Measurements from ENCODE around the gene TMEM170A.
"Not testable (repeated sequence)": the region's sequence is repeated elsewhere in the genome, so short reads cannot be mapped to it uniquely, and the experiment has no call there.

TMEM170A gene

DNA sequence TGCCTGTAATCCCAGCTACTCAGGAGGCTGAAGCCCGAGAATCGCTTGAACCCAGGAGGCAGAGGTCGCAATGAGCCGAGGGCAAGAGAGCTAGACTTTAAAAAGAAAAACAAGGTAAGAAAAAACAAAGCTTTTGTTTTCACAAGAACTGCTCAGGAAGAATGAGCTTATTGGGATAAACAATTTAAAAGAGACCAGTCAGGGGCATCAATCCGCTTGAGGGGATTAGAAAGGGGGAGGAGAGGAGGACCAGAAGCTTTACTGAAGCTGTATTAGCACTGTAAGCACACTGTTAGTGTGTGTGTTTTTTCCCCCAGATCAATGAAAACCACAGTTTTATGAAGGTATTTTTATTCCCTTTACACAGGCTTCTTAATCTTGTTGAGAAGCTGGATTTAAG is 8.8 kb downstream of the TMEM170A start:
- DNase-seq (ENCODE audit: low read depth): no peak

DNA sequence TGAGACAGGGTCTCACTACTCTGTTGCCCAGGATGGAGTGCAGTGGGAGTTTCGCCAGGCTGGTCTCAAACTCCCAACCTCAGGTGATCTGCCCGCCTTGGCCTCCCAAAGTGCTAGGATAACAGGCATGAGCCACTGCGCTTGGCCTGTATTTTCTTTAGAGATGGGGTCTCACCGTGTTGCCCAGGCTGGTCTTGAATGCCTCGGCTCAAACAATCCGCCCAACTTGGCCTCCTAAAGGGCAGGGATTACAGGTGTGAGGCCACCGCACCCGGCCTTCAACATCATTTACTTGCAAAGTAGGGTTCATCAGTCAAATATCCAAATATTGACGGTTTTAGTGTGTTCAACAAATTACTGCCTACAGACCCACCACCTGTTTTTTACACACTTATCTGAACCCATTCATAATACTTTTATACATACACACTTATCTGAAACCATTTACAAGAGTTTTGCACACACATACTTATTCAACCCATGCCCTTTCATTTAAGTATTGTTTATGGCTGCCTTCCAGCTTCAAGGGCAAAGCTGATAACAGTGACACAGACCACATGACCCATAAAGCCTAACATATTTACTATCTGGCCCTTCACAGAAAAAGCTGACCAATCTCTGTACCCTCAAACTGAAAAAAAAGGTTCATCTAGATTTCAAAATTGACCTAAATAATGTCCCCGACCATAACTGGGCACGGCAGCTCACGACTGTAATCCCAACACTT is 11.9 kb downstream of the TMEM170A start:
- DNase-seq (ENCODE audit: low read depth): no peak

DNA sequence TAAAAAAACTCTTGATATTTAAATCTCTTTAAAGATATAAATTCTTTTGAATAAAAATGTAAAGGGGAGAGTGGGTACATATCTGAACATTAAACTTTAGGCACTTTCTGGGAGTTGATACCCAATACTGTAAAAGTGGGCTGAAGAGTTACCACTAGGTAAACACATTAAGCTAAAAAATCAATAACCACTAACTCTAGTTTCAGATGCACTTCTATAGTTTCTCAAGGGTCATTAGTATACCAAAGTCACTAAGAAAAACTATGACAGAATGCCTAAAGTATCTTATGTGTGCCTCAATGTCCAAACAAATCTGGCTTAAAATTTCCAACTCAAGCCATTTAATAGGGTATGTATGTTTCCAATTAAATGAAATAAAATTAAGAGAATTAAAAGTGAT is 18.1 kb downstream of the TMEM170A start:
- DNase-seq (ENCODE audit: low read depth): no peak

DNA sequence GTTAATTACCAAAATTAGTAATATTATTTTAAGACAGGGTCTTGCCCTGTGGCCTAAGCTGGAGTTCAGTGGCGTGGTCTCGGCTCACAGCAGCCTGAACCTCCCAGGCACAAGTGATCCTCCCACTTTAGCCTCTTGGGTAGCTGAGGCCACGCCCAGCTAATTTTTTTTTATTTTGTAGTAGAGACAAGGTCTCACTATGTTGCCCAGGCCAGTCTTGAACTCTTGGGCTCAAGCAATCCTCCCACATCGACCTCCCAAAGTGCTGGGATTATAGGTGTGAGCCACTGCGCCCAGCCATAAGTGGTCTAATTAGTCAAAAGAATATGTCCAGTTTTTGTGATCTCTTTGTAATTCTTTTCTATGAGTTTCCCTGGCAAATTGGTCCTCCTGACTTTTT is 19.2 kb downstream of the TMEM170A start:
- DNase-seq (ENCODE audit: low read depth): no peak

DNA sequence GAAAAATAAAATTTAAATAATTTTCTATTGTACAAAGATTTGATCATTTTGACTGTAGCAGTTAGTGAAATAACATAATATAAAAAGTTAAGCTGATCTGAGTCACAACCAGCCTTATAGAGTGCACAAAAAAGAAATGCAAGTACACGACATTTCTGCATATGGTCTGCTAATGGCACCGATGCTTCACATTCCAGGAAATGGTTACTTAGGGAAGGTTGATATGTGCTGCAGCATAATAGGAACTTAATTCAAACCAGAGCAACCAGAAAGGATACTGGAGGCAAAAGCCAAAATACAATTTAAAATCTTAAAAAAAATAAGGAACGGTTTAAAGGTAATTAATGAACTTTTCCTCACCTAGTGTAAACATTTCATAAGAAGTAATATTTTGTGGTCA is 21.2 kb downstream of the TMEM170A start:
- no peak for DNase-seq (ENCODE audit: low read depth)

DNA sequence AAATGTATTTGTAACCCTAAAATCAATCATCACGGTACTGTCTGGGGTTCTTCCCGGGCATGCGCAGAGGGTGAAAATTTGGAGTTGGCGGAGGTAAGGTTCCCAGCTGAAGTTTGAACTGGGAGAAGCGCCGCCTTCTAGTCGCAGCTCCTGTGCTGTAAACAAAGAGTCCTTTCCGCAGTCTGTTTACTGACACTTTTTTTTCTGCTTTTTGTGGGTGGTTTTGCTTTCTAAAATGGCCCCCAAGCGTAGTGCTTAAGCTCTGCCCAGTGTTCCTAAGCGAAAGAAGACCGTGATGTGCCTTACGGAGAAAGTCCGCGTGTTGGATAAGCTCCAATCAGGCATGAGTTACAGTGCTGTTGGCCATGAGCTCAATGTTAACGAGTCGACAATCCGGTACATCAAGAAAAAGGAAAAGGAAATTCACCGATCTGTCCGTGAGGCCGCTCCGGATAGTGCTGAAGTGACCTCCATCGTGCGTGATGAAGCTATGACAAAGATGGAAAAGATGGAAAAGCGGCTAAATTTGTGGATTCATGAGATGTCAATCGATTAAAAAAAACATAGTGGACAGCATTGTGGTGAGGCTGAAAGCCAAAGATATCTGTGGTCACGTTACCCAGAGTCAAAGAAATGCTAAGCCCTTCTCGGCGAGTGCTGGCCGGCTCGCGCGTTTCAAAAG is 30.6 kb downstream of the TMEM170A start:
- peak; percentile 91 for DNase-seq (ENCODE audit: low read depth)

DNA sequence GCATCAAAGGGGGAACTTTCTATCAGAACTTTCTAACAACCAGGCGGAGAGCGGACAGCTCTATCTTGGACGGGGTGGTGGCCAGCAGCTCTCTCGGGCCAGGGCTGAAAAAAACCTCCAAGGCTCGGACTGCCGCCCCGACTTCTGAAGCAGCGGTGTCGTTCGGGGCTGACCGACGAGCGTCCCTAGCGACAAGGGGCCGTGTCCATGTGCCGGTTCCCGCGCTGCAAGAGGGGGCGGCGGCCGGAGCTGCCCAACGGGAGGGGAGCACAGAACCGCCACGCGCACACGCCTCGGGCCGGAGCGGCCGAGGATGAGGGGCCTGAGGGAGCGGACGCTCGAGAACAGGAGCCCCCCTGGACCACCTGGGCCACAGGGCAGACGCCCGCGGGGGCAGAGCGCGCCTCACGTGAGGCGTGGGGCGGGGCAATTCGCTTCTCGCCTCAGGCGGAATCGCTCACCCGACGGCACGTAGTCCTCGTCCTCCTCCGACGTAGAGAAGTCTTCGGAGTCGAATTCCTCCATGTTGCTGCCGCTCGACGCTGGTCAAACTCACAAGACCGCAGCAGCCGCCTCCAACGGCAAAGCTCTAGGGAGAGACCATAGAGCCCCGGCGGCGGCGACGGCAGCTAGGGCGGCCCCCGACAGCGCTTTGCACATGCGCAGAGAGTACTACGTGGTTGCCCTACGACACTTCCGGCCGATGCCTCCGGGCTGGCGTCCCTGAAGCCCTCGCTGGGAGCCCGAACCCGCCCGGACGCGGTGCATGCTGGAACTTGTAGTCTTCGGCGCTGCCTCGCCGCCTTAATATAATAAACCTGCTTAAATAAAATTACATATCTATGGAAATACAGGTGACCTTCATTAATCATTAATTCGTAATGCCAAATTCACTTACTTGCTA is 31.4 kb downstream of the TMEM170A start, which contains the start of gene CFDP1:
TSS of gene CFDP1 (minus strand) at position 676 of the 904 bp plus-strand sequence. CDS start at position 525, 151 bp downstream.
- peak; percentile 70 for DNase-seq (ENCODE audit: low read depth)

DNA sequence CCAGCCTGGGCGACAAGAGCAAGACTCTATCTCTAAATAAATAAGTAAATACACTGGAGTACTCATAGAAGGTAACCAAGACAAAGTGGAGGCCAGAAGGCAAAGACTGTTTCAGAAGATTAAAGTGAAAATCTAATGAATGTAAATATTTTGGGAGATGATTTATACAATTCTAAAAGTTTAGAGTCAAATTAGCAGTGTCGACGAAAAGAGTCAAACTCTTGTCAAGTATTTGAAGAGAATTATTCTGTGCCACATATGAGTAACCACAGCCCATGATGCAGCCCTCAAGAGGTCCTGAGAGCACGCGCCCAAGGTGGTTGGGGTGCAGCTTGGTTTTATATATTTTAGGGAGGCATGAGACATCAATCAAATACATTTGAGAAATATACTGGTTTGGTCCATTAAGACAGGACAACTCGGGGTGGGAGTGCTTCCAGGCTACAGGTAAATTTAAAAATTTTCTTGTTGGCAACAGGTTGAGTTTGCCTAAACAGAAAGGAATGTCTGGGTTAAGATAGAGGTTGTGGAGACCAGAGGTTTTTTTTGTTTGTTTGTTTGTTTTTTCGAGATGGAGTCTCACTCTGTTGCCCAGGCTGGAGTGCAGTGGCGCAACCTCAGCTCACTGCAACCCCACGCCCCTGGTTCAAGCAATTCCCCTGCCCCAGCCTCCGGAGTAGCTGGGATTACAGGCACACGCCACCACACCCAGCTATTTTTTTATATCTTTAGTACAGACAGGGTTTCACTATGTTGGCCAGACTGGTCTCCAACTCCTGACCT is 34.7 kb downstream of the TMEM170A start:
- no peak for DNase-seq (ENCODE audit: low read depth)

DNA sequence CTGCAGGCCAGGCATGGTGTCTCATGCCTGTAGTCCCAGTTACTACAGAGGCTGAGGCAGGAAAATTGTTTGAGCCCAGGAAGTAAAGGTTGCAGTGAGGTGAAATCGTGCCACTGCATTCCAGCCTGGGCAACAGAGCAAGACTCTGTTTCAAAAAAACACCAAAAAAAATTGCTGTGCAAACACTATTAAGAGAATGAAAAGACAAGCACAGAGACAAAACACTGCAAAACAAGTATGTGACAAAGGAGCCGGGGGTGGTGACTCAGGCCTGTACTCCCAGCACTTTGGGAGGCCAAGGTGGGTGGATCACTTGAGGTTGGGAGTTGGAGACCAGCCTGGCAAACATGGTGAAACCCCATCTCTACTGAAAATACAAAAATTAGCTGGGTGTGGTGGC is 38.0 kb downstream of the TMEM170A start:
- not testable (repeated sequence) for DNase-seq (ENCODE audit: low read depth)

DNA sequence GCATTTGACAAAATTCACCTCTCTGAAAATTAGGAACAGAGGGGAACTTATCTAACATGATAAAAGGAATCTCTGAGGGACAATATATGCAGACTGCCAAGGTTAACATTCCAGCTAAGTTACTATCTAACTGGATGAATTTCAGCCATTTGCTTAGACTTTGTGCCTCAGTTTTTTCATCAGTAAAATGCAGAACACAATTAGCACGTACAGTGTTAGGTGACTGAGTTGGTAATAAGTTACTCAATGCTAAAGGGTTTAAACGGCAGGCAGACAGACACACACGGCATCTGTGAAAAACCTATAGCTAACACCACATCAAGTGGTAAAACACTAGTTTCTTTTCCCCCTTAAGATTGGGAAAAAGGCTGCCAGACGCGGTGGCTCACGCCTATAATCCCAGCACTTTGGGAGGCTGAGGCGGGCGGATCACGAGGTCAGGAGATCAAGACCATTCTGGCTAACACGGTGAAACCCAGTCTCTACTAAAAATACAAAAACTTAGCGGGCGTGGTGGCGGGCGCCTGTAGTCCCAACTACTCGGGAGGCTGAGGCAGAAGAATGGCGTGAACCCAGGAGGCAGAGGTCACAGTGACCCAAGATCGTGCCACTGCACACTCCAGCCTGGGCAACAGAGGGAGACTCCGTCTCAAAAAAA is 40.3 kb downstream of the TMEM170A start:
- not testable (repeated sequence) for DNase-seq (ENCODE audit: low read depth)

DNA sequence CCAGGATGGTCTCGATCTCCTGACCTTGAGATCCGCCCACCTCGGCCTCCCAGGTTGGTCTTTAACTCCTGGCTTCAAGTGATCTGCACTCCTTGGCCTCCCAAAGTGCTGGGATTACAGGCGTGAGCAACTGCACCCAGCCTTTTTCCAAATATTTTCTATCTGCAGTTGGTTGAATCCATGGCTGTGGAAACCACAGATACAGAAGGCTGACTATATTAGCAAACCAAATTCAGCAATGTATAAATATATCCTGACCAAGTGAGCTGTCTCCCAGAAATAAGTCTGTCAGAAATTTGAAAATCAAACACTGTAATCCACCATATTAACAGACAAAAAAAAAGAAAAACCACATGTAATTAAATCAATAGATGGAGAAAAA is 40.8 kb downstream of the TMEM170A start:
- no peak for DNase-seq (ENCODE audit: low read depth)

DNA sequence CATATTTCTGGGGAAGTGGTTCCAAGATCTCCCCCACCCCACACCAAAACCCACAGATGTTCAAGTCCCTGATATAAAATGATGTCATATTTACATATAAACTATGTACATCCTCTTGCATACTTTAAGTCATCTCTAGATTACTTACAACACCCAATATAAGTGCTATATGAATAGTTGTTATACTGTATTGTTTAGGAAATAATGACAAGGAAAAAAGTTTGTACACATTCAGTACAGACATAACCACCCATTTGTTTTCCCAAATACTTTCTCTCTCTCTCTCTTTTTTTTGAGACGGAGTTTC is 42.7 kb downstream of the TMEM170A start:
- no peak for DNase-seq (ENCODE audit: low read depth)

DNA sequence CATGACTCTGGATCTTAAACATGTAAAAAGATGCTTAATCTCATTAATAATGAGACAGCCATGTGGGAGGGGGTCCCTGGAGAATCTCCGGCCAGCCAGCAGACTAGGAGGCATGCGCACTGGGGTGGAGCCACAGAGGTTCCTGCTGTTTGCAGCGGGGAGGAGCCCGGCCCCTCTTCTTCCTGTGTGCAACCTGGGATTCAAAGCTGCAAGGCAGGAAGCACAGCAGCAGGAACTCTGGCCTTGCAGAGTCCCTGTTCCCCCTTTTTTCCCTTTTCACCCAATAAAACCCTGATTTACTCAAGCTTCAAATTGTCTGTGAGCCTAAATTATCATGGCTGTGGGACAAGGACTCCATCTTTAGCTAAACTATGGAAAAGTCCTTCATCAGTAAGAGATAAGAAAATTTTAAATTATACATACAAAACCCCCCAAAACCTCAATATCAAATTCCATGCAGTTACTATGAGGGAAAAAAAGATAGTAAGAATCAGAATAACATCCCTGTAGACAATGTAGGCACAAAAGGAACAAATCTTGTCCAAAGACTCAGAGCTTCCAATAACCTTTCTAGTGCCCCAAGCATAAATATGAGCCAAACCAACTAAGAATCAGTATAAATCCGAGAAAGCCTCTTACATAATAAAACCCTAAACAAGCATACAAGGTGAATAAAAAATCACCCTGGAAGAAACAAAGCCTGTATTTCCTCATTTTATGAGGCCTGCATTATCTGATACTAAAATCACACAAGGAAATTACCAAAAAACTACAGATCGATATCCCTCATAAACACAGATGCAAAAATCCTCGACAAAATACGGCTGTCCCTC is 43.3 kb downstream of the TMEM170A start:
- DNase-seq (ENCODE audit: low read depth): no peak

DNA sequence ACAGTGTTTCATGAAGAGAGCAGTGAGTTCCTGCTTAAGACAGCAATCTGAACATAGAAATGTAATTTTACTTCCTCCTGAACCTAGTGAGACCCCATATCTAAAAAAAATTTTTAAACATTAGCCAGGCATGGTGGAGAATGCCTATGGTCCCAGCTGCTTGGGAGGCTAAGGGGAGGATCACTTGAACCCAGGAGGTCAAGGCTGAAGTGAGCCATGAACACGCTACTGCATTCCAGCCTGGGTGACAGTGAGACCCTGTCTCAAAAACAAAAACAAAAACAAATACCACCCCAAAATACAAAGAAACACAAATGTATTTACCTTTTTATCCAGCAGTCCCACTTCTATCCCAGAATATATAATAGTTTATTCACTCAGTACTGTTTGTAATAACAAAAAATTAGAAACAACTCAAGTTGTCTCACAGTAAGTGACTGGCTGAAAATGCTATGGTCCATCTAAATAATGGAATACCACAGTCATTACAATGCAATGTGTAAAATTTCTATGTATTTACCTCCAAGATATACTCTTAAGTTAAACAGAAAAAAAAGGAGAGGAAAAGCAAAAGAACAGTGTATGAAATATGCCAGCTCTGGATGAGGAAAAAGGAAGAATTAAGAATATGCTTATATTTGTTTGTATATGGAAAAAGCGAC is 47.5 kb downstream of the TMEM170A start:
- DNase-seq (ENCODE audit: low read depth): no peak

DNA sequence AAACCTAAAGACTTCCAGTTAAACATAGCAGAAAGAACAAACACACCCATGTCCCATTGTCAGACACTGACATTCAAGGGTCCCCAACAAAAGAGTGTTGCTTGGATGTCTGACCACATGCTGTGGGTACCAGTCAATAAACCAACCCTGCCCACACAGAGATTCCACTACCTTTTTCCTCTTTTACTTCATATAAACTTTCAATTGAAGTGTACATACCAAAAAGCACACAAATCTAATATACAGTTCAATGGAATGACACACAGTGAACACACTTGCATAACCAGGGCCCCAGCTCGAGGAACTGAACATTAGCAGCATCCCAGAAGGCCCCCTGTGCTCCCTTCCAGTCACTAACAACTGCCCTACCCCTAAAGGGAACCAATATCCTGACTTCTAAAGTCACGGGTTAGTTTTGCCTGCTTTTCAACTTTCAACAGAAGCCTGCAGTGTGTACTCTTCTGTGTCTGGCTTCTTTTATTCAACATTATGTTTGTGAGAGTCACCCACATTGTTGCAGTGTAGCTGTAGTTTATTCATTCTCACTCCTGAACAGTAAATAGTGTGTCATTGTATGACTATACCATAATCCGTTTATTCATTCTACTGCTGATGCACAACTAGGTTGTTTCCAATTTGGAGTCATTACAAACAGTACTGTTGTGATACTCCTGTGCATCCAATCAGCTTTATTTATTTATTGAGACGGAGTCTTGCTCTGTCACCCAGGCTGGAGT is 49.2 kb downstream of the TMEM170A start:
- no peak for DNase-seq (ENCODE audit: low read depth)

DNA sequence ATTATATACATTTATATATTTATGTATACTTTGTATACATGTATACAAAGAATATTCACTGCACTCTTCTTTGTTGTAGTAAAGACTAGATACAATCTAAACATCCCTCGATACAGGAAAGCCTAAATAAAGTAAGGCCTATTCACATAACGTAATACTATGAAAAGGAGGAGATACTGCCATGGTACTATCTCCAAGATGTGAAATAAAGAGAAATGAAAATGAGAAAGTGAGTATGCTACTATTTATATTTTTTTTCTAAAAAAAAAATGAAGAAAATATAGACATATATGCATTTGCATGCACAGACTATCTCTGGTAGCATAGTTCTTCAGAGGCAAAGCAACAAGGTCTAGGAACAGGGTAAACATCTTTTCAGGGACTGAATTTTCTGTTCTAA is 50.5 kb downstream of the TMEM170A start:
- no peak for DNase-seq (ENCODE audit: low read depth)

DNA sequence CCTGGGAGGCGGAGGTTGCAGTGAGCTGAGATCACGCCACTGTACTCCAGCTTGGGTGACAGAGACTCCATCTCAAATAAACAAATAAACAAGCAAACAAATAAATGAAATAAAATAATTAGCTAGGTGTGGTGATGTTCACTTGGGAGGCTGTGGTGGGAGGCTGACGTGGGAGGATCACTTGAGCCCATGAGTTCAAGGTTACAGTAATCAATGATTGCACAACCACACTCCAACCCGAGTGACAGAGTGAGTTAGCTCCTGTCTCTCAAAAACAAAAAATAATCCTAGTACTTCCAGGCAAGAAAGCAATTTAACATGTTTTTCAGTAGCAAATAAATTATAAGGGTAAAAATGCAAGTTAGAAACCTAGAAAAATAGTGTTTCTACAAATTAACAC is 57.5 kb downstream of the TMEM170A start:
- DNase-seq (ENCODE audit: low read depth): no peak

DNA sequence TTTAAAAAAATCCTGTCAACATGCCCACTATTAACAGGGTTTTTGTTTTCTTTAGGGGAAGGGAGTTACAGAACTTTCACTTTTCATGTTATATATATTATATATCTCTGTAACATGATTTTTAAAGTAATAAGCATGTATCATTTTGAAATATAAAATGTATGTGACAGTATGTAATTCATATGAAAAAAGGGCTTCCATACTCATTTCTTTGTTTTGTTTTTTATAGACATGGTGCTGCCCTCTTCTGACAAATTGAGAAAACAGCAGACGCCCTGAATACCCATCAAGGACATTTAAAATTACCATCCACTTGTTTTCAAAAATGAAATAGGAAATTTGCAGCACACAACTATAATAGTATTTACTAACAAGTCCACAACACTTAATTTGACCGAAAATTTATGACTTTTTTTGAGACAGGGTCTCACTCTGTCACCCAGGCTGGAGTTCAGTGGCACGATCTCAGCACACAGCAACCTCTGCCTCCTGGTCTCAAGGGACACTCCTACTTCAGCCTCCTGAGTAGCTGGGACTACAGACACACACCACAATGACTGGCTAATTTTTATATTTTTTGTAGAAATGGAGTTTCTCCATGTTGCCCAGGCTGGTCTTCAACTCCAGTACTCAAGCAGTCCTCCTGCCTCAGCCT is 61.5 kb downstream of the TMEM170A start:
- DNase-seq (ENCODE audit: low read depth): no peak
